ENCODE measurements around the gene TPST2.
"Not testable (repeated sequence)": the region's sequence is repeated elsewhere in the genome, so short reads cannot be mapped to it uniquely, and the experiment has no call there.

Gene TPST2

DNA sequence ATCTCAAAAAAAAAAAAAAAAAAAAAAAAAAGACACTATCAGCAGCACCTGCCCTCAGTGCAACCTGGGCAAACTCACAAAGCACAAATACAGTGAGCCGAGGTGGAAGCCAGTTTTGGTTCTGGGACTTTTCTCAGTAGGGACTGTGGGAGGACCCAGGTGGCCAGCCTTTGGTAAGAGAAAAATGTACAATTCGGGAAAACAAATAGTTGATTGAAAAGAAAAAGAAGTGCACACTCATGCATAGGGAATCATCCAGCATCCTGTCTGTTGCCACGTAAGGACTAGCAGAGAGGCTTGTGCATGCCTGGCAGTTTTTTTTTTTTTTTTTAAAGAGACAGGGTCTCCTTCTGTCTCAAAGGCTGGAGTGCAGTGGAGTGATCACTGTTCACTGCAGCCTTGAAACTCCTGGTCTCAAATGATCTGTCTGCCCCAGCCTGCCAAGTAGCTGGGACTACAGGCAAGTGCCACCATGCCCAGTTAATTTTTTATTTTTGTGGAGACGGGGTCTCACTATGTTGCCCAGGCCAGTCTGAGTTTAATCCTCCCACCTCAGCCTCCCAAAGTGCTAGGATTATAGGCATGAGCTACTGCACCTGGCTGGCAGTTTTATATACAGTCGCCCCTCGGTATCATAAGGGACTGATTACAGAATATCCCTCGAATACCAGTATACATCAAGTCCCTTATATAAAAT is 36.7 kb downstream of the TPST2 start:
- no peak for DNase-seq

DNA sequence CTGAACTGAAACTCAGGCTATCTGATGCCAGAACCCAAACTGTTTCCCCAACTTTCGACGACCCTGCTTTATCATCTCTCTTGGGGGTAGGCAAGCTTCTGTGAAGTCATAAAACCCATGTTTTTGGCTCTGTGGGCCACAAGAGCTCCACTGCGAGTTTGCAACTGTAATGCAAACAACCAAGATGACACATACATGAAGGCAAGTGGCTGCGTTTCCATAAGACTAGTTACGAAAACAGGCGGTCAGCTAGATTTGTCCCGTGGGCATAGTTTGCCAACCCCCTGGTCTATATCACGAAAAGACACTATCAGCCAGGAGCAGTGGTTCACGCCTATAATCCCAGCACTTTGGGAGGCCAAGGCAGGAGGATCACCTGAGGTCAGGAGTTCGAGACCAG is 37.5 kb downstream of the TPST2 start:
- DNase-seq: no peak

DNA sequence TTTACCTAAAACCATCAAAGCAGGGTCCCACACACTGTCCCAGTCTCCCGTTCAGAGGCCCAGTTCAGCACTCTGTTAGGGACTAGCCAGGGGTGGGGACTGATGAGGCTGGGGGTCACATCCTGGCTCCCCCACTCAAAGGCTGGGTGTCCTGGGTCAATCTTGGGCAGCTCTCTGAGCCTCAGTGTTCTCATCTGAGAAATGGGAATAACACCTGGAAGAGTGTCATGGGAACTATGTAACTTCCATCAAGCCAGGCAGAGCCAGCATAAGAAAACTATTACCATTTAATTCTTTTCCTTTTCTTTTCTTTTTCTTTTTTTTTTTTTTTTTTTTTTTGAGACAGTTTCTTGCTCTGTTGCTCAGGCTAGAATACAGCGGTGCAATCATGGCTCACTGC is 38.4 kb downstream of the TPST2 start:
- no peak for DNase-seq

GRCh38 chr22:26550498-26551033 is 39.4 kb downstream of the TPST2 start:
- DNase-seq: no peak

DNA sequence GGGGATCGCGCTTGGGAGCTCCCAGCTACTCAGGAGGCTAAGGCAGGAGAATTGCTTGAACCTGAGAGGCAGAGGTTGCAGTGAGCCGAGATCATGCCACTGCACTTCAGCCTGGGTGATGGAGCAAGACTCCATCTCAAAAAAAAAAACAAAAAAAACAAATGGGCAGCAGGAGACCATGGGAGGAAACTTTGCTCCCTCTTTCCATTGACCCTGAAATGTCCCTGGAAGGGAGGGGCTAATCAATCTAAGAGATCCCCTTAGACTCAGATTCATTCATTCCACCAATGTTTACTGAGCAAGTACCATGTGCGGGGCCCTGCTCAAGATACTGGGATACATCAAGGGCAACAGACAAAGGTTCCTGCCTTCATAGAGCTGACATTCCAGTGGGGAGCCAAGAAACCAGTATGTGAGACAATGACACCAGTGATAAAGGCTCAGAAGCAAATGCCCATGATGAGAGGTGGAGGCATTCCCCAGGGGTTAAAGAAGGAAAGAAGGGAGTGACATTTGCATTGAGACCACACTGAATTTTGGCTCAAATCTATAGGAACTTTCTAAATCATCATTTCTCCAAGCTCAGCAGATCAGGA is 39.9 kb downstream of the TPST2 start:
- no peak for DNase-seq

GRCh38 chr22:26548984-26549383 is 40.9 kb downstream of the TPST2 start:
- DNase-seq: no peak

DNA sequence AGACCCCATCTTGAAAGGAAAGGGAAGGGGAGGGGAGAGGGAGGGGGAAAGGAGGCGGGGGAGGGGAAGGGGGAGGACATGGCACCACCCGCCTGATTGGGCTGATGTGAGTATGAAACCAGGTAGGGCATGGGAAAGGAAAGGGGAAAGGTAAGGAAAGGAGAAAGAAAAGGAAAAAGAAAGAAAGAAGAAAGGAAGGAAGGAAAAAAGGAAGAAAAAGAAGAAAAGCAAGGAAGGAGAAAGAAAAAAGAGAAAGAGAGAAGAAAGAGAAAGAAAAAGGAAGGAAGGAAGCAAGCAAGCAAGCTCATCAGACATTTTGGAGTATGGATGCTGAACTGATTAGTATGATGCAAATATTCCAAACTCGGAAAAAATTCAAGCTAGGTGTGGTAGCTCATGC is 41.6 kb downstream of the TPST2 start:
- DNase-seq: no peak

- no peak for DNase-seq
Observed at GRCh38 chr22:26547837-26548236, 42.1 kb downstream of the TPST2 start.

DNA sequence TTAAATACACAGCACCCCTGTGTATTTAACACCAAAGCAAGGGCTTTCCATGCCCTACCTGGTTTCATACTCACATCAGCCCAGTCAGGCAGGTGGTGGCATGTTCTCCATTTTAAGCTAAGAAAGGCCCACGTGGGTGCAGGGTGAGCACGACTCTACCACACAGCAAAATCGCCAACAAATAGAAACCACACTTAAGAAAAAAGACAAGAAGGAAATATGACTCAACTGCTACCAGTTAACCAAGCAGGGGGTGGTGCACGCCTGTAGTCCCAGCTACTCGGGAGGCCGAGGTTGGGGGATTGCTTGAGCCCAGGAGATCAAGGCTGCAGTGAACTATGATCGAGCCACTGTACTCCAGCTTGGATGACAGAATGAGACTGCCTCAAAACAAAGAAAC is 42.5 kb downstream of the TPST2 start:
- DNase-seq: peak; percentile 6

GRCh38 chr22:26546282-26546681 is 43.6 kb downstream of the TPST2 start:
- no peak for DNase-seq

DNA sequence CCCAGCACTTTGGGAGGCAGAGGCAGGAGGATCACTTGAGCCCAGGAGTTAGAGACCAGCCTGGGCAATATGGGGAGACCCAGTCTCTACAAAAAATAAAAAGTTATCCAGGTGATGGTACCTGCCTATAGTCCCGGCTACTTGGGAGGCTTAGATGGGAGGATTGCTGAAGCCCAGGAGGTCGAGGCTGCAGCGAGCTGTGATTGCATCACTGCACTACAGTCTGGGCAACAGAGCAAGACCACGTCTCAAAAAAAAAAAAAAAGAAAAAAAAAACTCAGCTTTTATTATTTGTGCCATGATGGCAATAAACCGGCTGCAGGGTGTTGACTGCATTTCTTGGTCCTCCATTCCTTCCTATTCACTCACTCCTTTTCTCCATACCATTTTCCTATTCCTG is 44.1 kb downstream of the TPST2 start:
- no peak for DNase-seq

- DNase-seq: no peak
Observed at GRCh38 chr22:26545385-26545784, 44.5 kb downstream of the TPST2 start.

DNA sequence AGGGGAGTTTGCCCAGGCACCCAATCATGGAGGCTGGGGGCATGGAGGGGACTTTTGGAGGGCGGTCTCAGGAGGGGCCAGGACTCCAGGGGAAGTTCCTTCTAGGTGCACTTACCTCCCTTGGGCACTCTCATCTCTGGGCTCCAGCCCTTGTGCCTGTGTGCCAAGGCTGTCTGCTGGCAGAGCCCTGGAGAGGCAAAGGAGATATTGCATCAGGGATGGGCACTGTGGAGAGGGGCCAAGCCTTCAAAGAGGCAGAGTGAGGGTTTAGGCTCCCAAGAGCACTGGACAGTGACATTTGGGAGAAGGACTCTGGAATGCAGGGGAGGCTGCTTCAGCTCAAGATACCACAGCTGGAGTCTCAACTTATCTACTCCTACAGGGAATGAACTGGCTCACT is 45.4 kb downstream of the TPST2 start:
- no peak for DNase-seq

- peak; percentile 65 for DNase-seq
Observed at GRCh38 chr22:26542831-26543230, 47.1 kb downstream of the TPST2 start.

GRCh38 chr22:26541167-26541819 is 48.6 kb downstream of the TPST2 start:
- no peak for DNase-seq

GRCh38 chr22:26540119-26540518 is 49.8 kb downstream of the TPST2 start:
- DNase-seq: no peak

- DNase-seq: no peak
Observed at GRCh38 chr22:26536762-26537134, 53.2 kb downstream of the TPST2 start.

DNA sequence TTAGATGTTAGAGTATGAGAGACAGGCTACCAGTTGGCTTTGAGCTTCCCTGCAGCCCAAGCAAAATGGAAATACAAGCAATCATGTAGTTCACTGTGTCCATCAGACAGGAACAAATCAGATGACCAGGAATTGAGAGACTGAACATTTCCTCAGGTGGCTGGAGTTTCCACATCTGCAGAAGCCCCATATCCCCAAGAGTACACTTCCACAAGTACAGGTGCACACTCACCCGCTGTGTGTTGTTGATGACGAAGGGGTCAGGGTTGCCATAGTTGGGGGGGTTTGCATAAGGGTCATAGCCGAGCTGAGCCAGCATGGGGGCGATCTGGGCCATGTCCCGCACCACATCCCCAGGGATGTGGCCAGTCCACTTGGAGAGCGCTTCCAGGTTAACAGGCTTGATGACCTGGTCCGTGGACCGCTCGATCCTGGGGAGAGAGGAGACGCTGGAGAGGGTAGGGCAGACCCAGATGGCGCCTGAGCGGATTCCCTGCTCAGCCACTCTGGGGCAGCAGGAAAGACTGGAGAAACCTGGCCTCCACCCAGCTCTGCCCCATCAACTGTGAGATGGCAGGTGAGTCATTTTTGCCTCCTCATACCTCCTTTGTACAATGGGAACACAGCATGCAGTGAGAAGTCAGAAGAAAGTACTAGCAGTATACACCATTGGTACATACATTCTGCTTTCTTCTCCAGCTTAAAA is 53.7 kb downstream of the TPST2 start:
- no peak for DNase-seq

DNA sequence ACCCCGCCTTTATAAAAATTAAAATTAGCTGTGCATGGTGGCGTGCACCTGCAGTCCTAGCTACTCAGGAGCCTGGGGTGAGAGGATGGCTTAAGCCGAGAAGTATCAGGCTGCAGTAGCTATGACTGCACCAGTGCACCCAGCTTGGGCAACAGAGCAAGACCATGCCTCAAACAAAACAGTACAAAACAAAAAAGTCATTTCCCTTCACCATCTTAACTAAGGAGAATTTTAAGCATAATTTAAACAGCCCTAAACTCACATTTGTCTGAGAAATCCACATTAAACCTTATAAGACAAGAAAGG is 54.4 kb downstream of the TPST2 start:
- no peak for DNase-seq

DNA sequence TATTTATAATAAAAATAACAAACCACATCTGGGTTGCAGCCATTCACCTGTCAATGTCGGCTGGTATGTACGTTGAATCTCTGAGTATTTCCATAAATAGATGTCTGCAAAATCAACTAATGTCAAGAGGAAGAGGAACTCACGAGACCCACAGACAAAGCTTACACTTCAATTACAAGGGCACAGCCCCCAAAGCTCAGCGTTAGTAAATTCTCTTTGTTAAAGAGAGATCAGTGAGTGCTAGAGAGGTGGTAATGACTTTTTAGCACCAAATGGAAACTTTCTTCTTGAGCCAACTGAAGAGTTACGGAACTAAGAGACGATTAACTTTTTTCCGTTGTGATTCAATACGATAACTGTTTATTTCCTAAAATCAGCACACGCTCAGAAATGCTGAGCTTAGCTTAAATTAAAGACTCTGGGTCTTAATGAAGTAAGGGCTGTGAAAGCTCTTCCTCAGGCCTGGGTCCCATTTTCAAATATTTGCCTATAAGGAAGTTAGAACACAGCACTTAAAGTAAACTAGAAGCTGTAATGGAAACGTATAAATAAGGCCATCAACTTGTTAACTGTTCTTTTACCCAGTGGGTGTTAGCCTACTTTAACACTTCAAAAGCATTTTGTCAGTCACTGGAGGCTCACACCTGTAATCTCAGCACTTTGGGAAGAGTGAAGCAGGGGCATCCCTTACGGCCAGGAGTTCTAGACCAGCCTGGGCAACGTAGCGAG is 54.9 kb downstream of the TPST2 start:
- no peak for DNase-seq

DNA sequence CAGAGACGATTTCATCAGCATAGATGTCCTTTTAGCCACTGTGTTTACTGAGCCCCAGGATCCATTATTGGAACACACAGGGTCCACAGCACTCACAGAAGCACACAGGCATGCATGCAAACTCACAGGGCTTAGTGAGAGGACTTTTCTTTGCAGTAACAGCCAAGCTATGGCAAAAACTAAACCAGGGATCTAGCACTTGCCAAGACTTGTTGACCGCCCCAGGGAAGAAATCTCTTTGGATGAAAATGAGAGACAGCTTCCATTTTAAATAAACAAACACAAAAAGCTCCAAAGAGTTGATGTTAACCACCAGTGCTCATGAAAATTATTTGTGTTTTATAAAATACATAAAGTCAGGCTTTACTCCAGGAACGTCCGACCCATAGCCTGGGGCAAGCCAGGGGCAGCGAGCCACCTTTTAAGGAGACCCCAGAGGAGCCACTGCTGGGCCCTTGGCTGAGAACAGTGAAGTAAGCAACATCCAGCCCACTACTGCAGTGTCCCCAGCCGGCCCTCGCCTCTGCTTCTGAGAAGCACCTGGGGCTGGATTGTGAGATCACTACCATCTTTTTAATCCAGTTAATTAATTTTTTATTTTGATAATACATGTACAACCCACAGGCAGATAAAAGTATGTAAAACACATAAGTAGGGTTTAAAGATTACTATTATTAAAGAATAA is 55.6 kb downstream of the TPST2 start:
- no peak for DNase-seq

- peak; percentile 75 for DNase-seq
Observed at GRCh38 chr22:26529345-26529744, 60.6 kb downstream of the TPST2 start.

GRCh38 chr22:26528518-26528917 is 61.4 kb downstream of the TPST2 start:
- not testable (repeated sequence) for DNase-seq
